ENCODE results near the gene IGFL2. TPM values are rescaled to one million over a fixed set of nuclear protein-coding genes. Genes with fewer than 3 reads are reported as not detected.

IGFL2 gene
- total and polyA plus RNA-seq, 9 of the 15 experiments (the other 6 are each of a cell fraction or from before 2014, with no cell fraction given), result 0.42 to 1.7 (median 0.75) TPM; not detected in 2

GRCh38 chr19:46133777-46134241, 14.2 kb upstream of the IGFL2 start:
- CTCF ChIA-PET (ENCODE audit: low intra/inter-chr PET ratio), result no interaction called here
- TF ChIP-seq ZNF280B (CRISPR knock-in tag; IDR thresholded peaks at IDR 0.05), result no peak
- no peak for TF ChIP-seq ILK (tag; IDR thresholded peaks at IDR 0.05; ENCODE audit: borderline replicate concordance, low read depth)
- TF ChIP-seq FOS (IDR thresholded peaks at IDR 0.05; ENCODE audit: extremely low read depth, insufficient read length), result no peak
- TF ChIP-seq ZNF655 (CRISPR knock-in tag; IDR thresholded peaks at IDR 0.05), result no peak
- no peak overlapping the region for H3K27ac ChIP-seq (ENCODE audit: extremely low read depth, low read depth, low read length)
- intact Hi-C loops (cut with micrococcal nuclease) (no loop called here), in situ Hi-C loops (cut with MboI) (no loop called here)
- H2AFZ ChIP-seq (ENCODE audit: low read depth, low read length), result no peak overlapping the region
- no TSS peak for BruUV-seq (replicated peaks)
- no peaks in the 10 kb centered on the region for H3K36me3 ChIP-seq (ENCODE audit: control insufficient read depth, insufficient read depth, low read length)
- 0% methylated on average over 1 of the region's 1 CpG for WGBS (ENCODE audit: insufficient coverage, low coverage, missing lambda C conversion rate)
- ATAC-seq (no peak), DNase-seq (ENCODE audit: extremely low read depth in 1 of 4, low spot score in 3 of 4) (no peak), FAIRE-seq (no peak)
- H3K4me1 ChIP-seq (replicated peaks in 1 of 2; ENCODE audit: control insufficient read depth in 2 of 2, insufficient read depth in 2 of 2, low read length in 2 of 2), result no peaks in the 10 kb centered on the region; a peak in 1 of 5 replicates
- no peaks in the 10 kb centered on the region for H3K79me2 ChIP-seq (ENCODE audit: control insufficient read depth, insufficient read depth, low read length)
- no peaks in the 10 kb centered on the region for H3K9me3 ChIP-seq (replicated peaks; ENCODE audit: control insufficient read depth, insufficient read depth, low read depth, low read length)
- H3K9ac ChIP-seq (ENCODE audit: insufficient read depth in 1 of 2, low read depth in 2 of 2, low read length in 2 of 2), result no peak overlapping the region
- 0 out of 2 replicates have a peak, but pooled peaks cover under 1% of the 10 kb centered on the region for H4K20me1 ChIP-seq (replicated peaks; ENCODE audit: control insufficient read depth, insufficient read depth, low read length)
- no peak overlapping the region for H3K4me3 ChIP-seq
- no peaks in the 10 kb centered on the region for H3K9me1 ChIP-seq (ENCODE audit: control insufficient read depth, insufficient read depth, low read length)
- POLR2A ChIA-PET, result interaction anchor here (0.6 kb wide), 1 partner anchor 28 kb away, joined by 5 read pairs; no protein-coding TSS in a partner anchor
- peaks cover 0 to 16% of the 10 kb centered on the region in 2 experiments; a peak in 3 of 5 replicates for H3K27me3 ChIP-seq (ENCODE audit: control insufficient read depth in 2 of 2, insufficient read depth in 2 of 2, low read length in 2 of 2)
- no peak overlapping the region for H3K4me2 ChIP-seq (ENCODE audit: insufficient read depth, low read length)

All from K562 (cell line).